Activated CD4-positive, alpha-beta memory T cell treated with anti-CD3 and anti-CD28 coated beads, Interleukin-2, amount 10 ng/mL, durations not matched to agents 7 days and 5 days (primary cell): ENCODE results near the gene C9. TPM values are rescaled to one million over a fixed set of nuclear protein-coding genes. Genes with fewer than 3 reads are reported as not detected.

Source experiments
- CTCF ChIA-PET: fragments of 350-600 bp; sonication (Branson Sonifier 250); formaldehyde crosslinking; loops from one replicate; lab custom pipeline; 2021; ENCODE audit warnings: antibody characterized with exemption, inconsistent platforms; lab: Charles Lee
- POLR2A ChIA-PET: fragments of 350-600 bp; sonication (Branson Sonifier 250); formaldehyde crosslinking; loops from one replicate; lab custom pipeline; 2021; ENCODE audit warnings: antibody characterized with exemption; lab: Charles Lee
- DNase-seq: peaks from one replicate; pipeline ENCODE4 v3.0.0-alpha.2; 2020
- H3K27ac Mint-ChIP-seq: one replicate; pipeline ENCODE4 v1.8.0; 2021; ENCODE audit warnings: mild to moderate bottlenecking, mixed read lengths
- H3K27me3 Mint-ChIP-seq: one replicate; pipeline ENCODE4 v1.8.0; 2021; ENCODE audit warnings: mixed read lengths
- H3K36me3 Mint-ChIP-seq: one replicate; pipeline ENCODE4 v1.8.0; 2021; ENCODE audit warnings: low read depth, mixed read lengths
- H3K4me1 Mint-ChIP-seq: one replicate; pipeline ENCODE4 v1.8.0; 2021; ENCODE audit warnings: mixed read lengths
- H3K4me3 Mint-ChIP-seq: one replicate; pipeline ENCODE4 v1.8.0; 2021; ENCODE audit warnings: mild to moderate bottlenecking, mixed read lengths
- H3K9me3 Mint-ChIP-seq: one replicate; pipeline ENCODE4 v1.8.0; 2021; ENCODE audit warnings: mixed read lengths
- total RNA-seq, 2 experiments: library from RNA; stranded (reverse); gene quantifications; one replicate each; pipeline ENCODE4 v1.2.3, GENCODE V29; 2021

C9 gene
- total RNA-seq, 2 experiments from 2014 or later = not detected

DNA sequence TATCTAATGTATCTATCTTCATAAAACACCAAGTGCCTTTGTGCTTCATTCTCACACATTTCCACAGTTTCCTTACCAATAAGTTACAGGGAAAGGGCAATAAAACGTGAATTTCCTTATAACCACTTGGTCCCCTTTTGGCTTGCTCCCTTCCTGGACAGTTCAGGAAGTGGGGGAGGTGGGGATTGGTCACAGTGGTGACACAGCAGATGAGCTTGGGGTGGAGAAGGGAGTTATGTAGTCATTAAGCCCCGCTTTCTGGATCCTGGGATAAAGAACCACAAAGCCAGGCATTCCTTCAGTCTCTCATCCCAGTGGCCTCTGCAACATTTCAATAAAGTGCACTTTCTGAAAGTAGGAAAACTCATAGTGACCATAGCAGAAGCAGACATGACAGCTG, 97.9 kb downstream of the C9 start:
- POLR2A ChIA-PET = interaction anchor here (1.3 kb wide), 1 partner anchor 25 kb away, joined by 3 read pairs; no protein-coding TSS in a partner anchor

DNA sequence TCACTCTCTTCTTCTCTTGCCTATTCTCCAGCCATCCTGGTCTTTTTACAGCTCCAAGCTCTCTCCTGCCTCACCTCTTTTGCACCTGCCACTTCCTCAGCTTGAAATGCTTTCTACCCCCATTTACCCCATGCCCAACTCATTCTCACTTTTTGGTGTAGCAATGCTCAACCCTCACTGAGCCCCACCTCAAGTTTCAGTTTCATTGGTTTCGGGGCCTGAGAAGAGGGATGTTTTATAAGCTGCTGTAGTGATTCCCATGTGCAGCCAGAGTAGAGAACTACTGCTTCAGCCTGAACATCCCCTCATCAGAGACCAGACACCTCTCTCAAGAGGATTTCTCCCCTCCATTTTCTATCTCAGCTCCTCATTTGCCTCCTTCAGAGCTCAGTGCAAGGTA, 99.8 kb downstream of the C9 start:
- H3K4me3 Mint-ChIP-seq = no peak overlapping the region
- no peaks in the 10 kb centered on the region for H3K9me3 Mint-ChIP-seq
- ChIA-PET CTCF (interaction anchor here (1.5 to 2.2 kb wide), 3 partner anchors 10 to 192 kb away, joined by 3 to 15 read pairs (median 7); no protein-coding TSS in a partner anchor), POLR2A (interaction anchor here (0.9 to 2.4 kb wide), 3 partner anchors 9 to 33 kb away, joined by 4 to 8 read pairs (median 4); no protein-coding TSS in a partner anchor)
- H3K4me1 Mint-ChIP-seq = peaks cover 26% of the 10 kb centered on the region
- DNase-seq = peak; percentile 31
- peak overlapping the region; percentile 0 for H3K27ac Mint-ChIP-seq
- no peaks in the 10 kb centered on the region for H3K27me3 Mint-ChIP-seq
- H3K36me3 Mint-ChIP-seq = no peaks in the 10 kb centered on the region

More for the DNA sequence above, 97.9 kb downstream of the C9 start:
- CTCF ChIA-PET = interaction anchor here (0.7 to 2.1 kb wide), 3 partner anchors 17 to 58 kb away, joined by 3 to 13 read pairs (median 4); no protein-coding TSS in a partner anchor
- Mint-ChIP-seq H3K4me3 (no peak overlapping the region), H3K36me3 (no peaks in the 10 kb centered on the region), H3K9me3 (no peaks in the 10 kb centered on the region), H3K4me1 (peaks cover 34% of the 10 kb centered on the region), H3K27me3 (no peaks in the 10 kb centered on the region), H3K27ac (no peak overlapping the region)
- DNase-seq = no peak

DNA sequence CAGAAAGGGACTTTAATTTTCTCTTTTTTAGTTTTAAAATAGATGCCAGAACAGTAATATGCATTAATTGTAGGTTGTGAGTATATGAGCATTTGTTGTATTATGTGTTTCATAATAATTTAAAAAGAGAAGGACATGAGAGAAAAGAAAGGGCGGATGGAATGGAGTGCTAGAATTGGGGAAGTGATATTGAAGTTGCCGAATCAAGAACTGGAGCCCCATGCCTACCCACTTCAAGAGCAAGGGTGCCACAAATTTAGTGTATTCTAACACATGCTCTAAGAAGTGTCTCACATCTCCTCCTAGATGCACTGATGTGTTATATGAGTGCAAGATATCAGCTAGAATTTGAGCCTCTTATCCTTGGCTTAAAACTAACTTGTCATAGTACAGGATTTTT, 101.3 kb downstream of the C9 start:
- Mint-ChIP-seq H3K27me3 (no peaks in the 10 kb centered on the region), H3K27ac (no peak overlapping the region), H3K4me3 (no peak overlapping the region), H3K9me3 (no peaks in the 10 kb centered on the region), H3K36me3 (no peaks in the 10 kb centered on the region), H3K4me1 (peaks cover 26% of the 10 kb centered on the region)
- no peak for DNase-seq
- CTCF ChIA-PET = interaction anchor here (2.2 kb wide), 1 partner anchor 46 kb away, joined by 15 read pairs; no protein-coding TSS in a partner anchor
- POLR2A ChIA-PET = no interaction called here

DNA sequence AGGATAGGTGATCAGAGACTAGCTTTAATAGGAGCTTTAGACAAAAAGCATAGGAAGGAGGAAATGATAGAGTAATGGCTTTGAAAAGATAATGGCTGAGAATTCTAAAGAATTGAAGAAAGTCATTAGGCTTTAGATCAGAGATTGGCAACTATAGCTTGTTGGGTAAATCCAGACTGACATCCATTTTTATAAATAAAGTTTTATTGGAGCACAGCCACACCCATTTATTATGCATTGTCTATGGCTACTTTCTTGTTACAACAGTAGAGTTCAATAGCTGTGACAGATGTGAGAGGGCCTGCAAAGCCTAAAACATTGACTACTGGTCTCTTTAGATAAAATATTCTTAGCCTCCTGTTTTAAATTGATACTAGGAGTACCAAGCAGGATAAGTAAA, 104.2 kb downstream of the C9 start:
- ChIA-PET CTCF (interaction anchor here (0.6 to 1.7 kb wide), 2 partner anchors 14 to 43 kb away, joined by 4 to 9 read pairs; no protein-coding TSS in a partner anchor), POLR2A (interaction anchor here (1.4 to 1.8 kb wide), 2 partner anchors 15 to 28 kb away, joined by 4 read pairs; no protein-coding TSS in a partner anchor)
- Mint-ChIP-seq H3K4me1 (peaks cover 26% of the 10 kb centered on the region), H3K36me3 (peaks cover 4% of the 10 kb centered on the region), H3K27ac (no peak overlapping the region), H3K9me3 (no peaks in the 10 kb centered on the region), H3K27me3 (peaks cover 3% of the 10 kb centered on the region), H3K4me3 (no peak overlapping the region)
- DNase-seq = no peak

DNA sequence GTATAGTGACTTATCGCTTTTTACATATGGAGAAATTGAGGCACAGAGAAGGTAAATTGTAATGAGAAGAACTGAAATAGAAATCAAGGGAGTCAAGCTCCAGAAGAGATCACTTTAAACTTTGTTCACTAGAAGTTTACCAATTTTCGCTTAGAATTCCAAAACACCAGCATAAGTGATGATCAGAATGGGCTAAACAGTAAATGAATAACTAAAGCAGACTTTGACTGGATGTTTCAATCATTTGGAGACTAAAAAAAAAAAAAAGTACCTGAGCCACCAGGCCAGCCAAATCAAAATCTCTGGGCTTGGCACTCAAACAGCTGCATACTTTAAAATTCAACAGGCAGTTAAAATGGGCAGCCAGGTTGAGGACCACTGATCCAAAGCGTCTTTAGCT, 106.7 kb downstream of the C9 start:
- Mint-ChIP-seq H3K27me3 (peaks cover 3% of the 10 kb centered on the region), H3K4me1 (peaks cover 16% of the 10 kb centered on the region), H3K4me3 (no peak overlapping the region), H3K9me3 (no peaks in the 10 kb centered on the region), H3K27ac (no peak overlapping the region), H3K36me3 (peaks cover 4% of the 10 kb centered on the region)
- POLR2A ChIA-PET = no interaction called here
- CTCF ChIA-PET = interaction anchor here (1.9 kb wide), 1 partner anchor 40 kb away, joined by 8 read pairs; no protein-coding TSS in a partner anchor
- DNase-seq = no peak

DNA sequence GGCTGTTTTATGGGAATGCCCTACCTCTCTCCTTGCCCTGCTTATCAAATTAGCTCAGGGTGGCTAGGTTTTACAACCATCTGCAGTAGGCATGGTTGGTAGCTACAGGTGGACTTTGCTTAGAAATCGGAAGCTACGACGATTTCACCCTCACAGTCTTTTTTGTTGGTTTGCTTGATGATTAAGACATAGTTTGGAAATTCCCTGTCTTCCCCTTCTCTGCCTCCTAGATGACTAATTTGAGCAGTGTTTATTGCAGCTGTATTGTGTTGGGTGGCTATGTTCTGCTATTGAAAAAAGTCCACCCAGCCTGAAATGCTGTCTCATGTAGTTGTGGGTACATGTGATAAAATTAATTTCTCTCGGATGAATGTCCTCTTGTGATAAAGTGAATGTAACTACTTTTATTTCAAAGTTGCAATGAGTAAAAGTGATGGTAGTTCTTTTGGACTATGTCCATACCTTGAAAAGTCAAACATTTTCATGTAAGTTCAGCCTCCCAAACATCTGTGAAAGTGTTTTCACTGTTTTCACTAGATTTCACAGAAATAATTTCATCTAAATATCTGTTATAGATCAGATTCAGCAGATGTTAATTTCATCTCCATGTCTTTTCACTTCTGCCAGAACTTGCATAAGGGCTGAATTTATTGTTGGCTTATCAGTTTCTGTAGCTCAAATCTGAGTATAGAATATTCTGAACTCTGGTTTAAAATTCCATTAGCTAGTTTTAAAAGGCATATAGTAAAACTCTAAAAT, 107.6 kb downstream of the C9 start:
- ChIA-PET CTCF (interaction anchor here (1.9 kb wide), 1 partner anchor 39 kb away, joined by 8 read pairs; no protein-coding TSS in a partner anchor), POLR2A (no interaction called here)
- no peak for DNase-seq
- H3K4me1 Mint-ChIP-seq = peaks cover 16% of the 10 kb centered on the region
- peaks cover 4% of the 10 kb centered on the region for H3K36me3 Mint-ChIP-seq
- H3K4me3 Mint-ChIP-seq = no peak overlapping the region
- H3K9me3 Mint-ChIP-seq = no peaks in the 10 kb centered on the region
- H3K27ac Mint-ChIP-seq = no peak overlapping the region
- peaks cover 3% of the 10 kb centered on the region for H3K27me3 Mint-ChIP-seq

DNA sequence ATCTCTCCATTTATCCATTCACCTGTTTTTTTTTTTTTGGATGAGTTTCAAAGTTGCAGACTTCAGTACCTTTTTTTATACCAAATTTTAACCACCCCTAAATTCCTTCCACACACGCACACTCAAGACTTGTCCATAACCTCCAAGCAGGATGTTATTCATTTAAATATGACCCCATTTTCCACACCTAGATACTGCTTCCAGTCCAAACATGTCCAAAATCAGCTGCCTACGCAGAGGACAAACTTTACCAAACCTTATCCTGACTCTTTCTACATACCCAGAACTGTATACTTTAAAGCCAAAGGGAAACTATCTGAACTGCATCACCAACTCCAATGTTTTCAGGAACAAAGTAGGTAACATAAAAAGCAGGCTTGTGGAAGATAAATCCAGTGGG, 108.9 kb downstream of the C9 start:
- ChIA-PET POLR2A (no interaction called here), CTCF (interaction anchor here (1.9 kb wide), 1 partner anchor 38 kb away, joined by 8 read pairs; no protein-coding TSS in a partner anchor)
- no peak overlapping the region for H3K4me3 Mint-ChIP-seq
- H3K4me1 Mint-ChIP-seq = peaks cover 16% of the 10 kb centered on the region
- H3K36me3 Mint-ChIP-seq = peaks cover 4% of the 10 kb centered on the region
- H3K27ac Mint-ChIP-seq = no peak overlapping the region
- H3K9me3 Mint-ChIP-seq = no peaks in the 10 kb centered on the region
- DNase-seq = no peak
- H3K27me3 Mint-ChIP-seq = peaks cover 3% of the 10 kb centered on the region

DNA sequence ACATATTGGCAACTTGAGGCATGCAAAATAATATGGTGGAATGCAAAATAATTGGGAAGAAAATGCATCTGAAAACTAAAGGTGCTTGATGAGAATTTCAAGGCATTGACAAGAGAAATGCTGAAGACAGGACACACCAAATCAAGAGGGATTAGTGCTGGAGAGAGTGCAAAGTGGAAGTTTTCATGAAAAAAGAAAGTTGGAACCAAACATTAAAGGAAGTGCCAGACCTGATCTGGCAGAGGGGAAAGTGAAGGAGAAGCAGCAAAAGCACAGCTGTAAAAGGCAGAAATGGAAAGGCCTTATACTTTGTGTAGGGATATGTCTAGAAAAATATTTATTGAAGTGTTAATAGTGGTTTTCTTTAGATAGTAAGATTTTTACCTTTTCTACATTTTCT, 109.6 kb downstream of the C9 start:
- peaks cover 4% of the 10 kb centered on the region for H3K9me3 Mint-ChIP-seq

DNA sequence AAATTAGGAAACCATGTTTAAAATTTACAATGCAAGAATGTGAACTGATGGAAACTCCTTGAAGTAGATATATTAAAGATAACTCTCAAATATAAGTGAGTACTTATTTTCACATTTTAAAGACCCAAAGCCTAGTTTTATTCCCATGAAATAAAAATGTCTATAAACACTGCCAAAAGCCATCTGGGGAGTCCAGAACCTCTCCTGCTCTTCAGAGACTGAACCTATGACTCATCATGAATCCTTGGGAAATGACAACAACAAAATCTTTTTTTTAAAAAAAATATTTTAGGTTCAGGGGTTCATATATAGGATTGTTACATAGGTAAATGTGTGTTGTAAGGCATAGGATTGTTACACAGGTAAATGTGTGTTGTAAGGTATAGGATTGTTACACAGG, 111.1 kb downstream of the C9 start:
- Mint-ChIP-seq H3K4me1 (peaks cover 16% of the 10 kb centered on the region), H3K27ac (no peak overlapping the region), H3K4me3 (no peak overlapping the region), H3K27me3 (peaks cover 3% of the 10 kb centered on the region), H3K9me3 (peaks cover 8% of the 10 kb centered on the region), H3K36me3 (peaks cover 8% of the 10 kb centered on the region)
- ChIA-PET CTCF (no interaction called here), POLR2A (no interaction called here)
- no peak for DNase-seq

More for the DNA sequence above, 109.6 kb downstream of the C9 start:
- Mint-ChIP-seq H3K4me1 (peaks cover 16% of the 10 kb centered on the region), H3K27ac (no peak overlapping the region), H3K36me3 (peaks cover 4% of the 10 kb centered on the region), H3K27me3 (peaks cover 3% of the 10 kb centered on the region), H3K4me3 (no peak overlapping the region)
- CTCF ChIA-PET = no interaction called here
- POLR2A ChIA-PET = no interaction called here
- DNase-seq = no peak

DNA sequence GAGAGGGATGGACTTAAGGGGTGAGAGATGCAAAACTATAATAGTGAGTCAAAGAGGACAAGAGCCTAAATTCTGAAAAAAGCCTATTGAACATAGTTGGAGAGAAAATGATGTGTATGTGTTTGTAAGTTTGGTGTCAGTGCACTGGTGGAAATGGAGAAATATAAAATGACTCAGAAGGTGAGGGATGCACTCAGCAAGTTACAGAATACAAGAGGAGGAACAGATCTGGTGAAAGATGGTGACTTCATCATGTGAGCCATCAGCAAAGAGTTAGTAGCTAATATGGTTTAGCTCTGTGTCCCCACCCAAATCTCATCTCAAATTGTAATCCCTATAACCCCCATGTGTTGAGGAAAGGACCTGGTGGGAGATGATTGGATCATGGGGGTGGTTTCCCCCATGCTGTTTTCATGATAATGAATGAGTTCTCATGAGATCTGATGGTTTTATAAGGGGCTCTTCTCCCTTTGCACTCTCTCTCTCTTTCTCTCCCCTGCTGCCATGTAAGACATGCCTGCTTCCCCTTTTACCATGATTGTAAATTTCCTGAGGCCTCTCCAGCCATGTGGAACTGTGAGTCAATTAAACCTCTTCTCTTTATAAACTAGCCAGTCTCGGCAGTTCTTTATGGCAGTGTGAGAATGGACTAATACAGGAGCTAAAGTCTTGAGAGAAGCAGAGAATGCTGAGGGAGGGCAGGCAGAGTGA, 114.6 kb downstream of the C9 start:
- H3K27ac Mint-ChIP-seq = no peak overlapping the region
- H3K27me3 Mint-ChIP-seq = no peaks in the 10 kb centered on the region
- DNase-seq = no peak
- peaks cover 8% of the 10 kb centered on the region for H3K9me3 Mint-ChIP-seq
- CTCF ChIA-PET = no interaction called here
- H3K4me1 Mint-ChIP-seq = no peaks in the 10 kb centered on the region
- peaks cover 5% of the 10 kb centered on the region for H3K36me3 Mint-ChIP-seq
- POLR2A ChIA-PET = no interaction called here
- H3K4me3 Mint-ChIP-seq = no peak overlapping the region

DNA sequence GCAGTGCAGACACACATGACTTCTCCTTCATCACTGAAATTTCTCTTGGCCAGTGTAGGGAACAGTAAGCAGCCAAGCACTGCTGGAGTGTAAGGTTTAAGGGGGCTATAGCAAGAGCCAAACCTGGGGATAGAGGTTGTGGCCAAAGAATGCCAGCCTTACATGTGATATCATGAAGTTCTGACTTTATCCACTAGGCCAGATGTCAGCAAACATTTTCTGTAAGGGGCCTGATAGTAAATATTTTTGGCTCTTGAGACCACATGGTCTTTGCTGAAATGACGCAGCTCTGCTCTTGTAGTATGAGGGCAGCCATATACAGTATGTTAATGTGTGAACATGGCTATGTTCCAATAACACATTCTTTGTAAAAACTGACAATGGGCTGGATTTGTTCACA, 115.2 kb downstream of the C9 start:
- H3K27me3 Mint-ChIP-seq = no peaks in the 10 kb centered on the region
- peaks cover 8% of the 10 kb centered on the region for H3K9me3 Mint-ChIP-seq
- CTCF ChIA-PET = no interaction called here
- no peaks in the 10 kb centered on the region for H3K4me1 Mint-ChIP-seq
- no peak overlapping the region for H3K4me3 Mint-ChIP-seq
- DNase-seq = no peak
- H3K36me3 Mint-ChIP-seq = peaks cover 5% of the 10 kb centered on the region
- H3K27ac Mint-ChIP-seq = no peak overlapping the region
- POLR2A ChIA-PET = no interaction called here

DNA sequence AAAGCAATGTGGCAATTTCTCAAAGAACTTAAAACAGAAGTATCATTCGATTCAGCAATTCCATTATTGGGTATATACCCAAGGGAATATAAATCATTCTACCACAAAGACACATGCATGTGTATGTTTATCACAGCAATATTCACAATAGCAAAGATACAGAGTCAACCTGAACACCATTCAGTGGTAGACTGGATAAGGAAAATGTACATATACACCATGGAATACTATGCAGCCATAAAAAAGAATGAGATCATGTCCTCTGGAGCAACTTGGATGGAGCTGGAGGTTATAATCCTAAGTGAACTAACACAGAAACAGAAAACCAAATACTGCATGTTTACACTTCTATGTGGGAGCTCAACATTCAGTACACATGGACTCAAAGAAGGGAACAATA, 123.5 kb downstream of the C9 start:
- DNase-seq = no peak
- ChIA-PET CTCF (no interaction called here), POLR2A (interaction anchor here (1.1 kb wide), 1 partner anchor 26 kb away, joined by 3 read pairs; no protein-coding TSS in a partner anchor)
- no peaks in the 10 kb centered on the region for H3K27me3 Mint-ChIP-seq
- H3K4me1 Mint-ChIP-seq = no peaks in the 10 kb centered on the region
- H3K27ac Mint-ChIP-seq = no peak overlapping the region
- H3K36me3 Mint-ChIP-seq = no peaks in the 10 kb centered on the region
- peaks cover 10% of the 10 kb centered on the region for H3K9me3 Mint-ChIP-seq
- H3K4me3 Mint-ChIP-seq = no peak overlapping the region
